GM23338 (cell line): Measurements from ENCODE around the gene MT1E. TPM values are rescaled to one million over a fixed set of nuclear protein-coding genes. Genes with fewer than 3 reads are reported as not detected.
"Not testable (repeated sequence)": the region's sequence is repeated elsewhere in the genome, so short reads cannot be mapped to it uniquely, and the experiment has no call there.

ENCODE experiments used
- ATAC-seq: fragments of 200-7000 bp; cut with Tn5 transposase; 3 replicates; pipeline ENCODE4 v1.9.1; 2020
- DNase-seq: peaks from one replicate; pipeline ENCODE4 v3.0.0-alpha.2; 2015; ENCODE audit warnings: low spot score
- H2AFZ ChIP-seq: fragments of 200-600 bp; sonication (generic); 2 replicates; pipeline ENCODE4 v1.8.0; 2016; ENCODE audit warnings: antibody characterized with exemption, mild to moderate bottlenecking, moderate library complexity
- H3F3A ChIP-seq: fragments of 200-600 bp; sonication (generic); replicated peaks from 2 replicates; pipeline ENCODE4 v1.8.0; 2017; ENCODE audit warnings: antibody characterized with exemption, mixed run types, low read depth
- H3K27ac ChIP-seq: fragments of 200-600 bp; sonication (generic); 2 replicates; pipeline ENCODE4 v1.6.1; 2016; ENCODE audit warnings: low read depth
- H3K27me3 ChIP-seq: fragments of 200-600 bp; sonication (generic); 2 replicates; pipeline ENCODE4 v1.8.0; 2016; ENCODE audit warnings: mild to moderate bottlenecking, mixed run types, moderate library complexity; ENCODE audit not compliant: insufficient read depth
- H3K36me3 ChIP-seq: fragments of 200-600 bp; sonication (generic); 2 replicates; pipeline ENCODE4 v1.8.0; 2016; ENCODE audit warnings: mild to moderate bottlenecking; ENCODE audit not compliant: insufficient read depth
- H3K4me1 ChIP-seq: fragments of 200-600 bp; sonication (generic); 2 replicates; pipeline ENCODE4 v1.8.0; 2016; ENCODE audit warnings: mild to moderate bottlenecking, moderate library complexity; ENCODE audit not compliant: insufficient read depth
- H3K4me2 ChIP-seq: fragments of 200-600 bp; sonication (generic); 2 replicates; pipeline ENCODE4 v1.7.1; 2017; ENCODE audit warnings: mixed run types
- H3K4me3 ChIP-seq: fragments of 200-600 bp; sonication (generic); 2 replicates; pipeline ENCODE4 v1.6.1; 2016; ENCODE audit warnings: mixed run types
- H3K79me2 ChIP-seq: fragments of 200-600 bp; sonication (generic); replicated peaks from 2 replicates; pipeline ENCODE4 v1.8.0; 2017; ENCODE audit warnings: mild to moderate bottlenecking; ENCODE audit not compliant: insufficient read depth
- H3K9me2 ChIP-seq: fragments of 200-600 bp; sonication (generic); 2 replicates; pipeline ENCODE4 v1.8.0; 2017; ENCODE audit not compliant: insufficient read depth
- H4K20me1 ChIP-seq: fragments of 200-600 bp; sonication (generic); replicated peaks from 2 replicates; pipeline ENCODE4 v1.8.0; 2017; ENCODE audit warnings: mild to moderate bottlenecking; ENCODE audit not compliant: insufficient read depth
- H3K27ac Mint-ChIP-seq: 2 replicates; pipeline ENCODE4 v1.8.0; 2020; ENCODE audit warnings: inconsistent platforms, mild to moderate bottlenecking, moderate library complexity, mixed read lengths
- H3K27me3 Mint-ChIP-seq: 3 replicates; pipeline ENCODE4 v1.8.0; 2022; ENCODE audit warnings: low read depth, mild to moderate bottlenecking, moderate library complexity, mixed read lengths, inconsistent platforms; ENCODE audit not compliant: insufficient read depth, poor library complexity
- H3K36me3 Mint-ChIP-seq: 3 replicates; pipeline ENCODE4 v1.8.0; 2021; ENCODE audit warnings: low read depth, mild to moderate bottlenecking, inconsistent platforms, moderate library complexity, mixed read lengths
- H3K4me1 Mint-ChIP-seq: 3 replicates; pipeline ENCODE4 v1.8.0; 2020; ENCODE audit warnings: mild to moderate bottlenecking, inconsistent platforms, mixed read lengths
- H3K4me3 Mint-ChIP-seq: 3 replicates; pipeline ENCODE4 v1.8.0; 2021; ENCODE audit warnings: moderate library complexity, mild to moderate bottlenecking, inconsistent platforms, mixed read lengths
- H3K9me3 Mint-ChIP-seq: 3 replicates; pipeline ENCODE4 v1.8.0; 2020; ENCODE audit warnings: moderate library complexity, mild to moderate bottlenecking, inconsistent platforms, mixed read lengths
- EZH2 ChIP-seq: fragments of 200-600 bp; sonication (generic); IDR thresholded peaks from one replicate; pipeline ENCODE4 v1.8.0; 2017; ENCODE audit warnings: antibody characterized with exemption, mild to moderate bottlenecking, low read depth; ENCODE audit not compliant: unreplicated experiment
- NANOG ChIP-seq: IDR thresholded peaks from 2 replicates; pipeline ENCODE4 v1.6.1; 2016; ENCODE audit warnings: antibody characterized with exemption, borderline replicate concordance
- POLR2AphosphoS5 ChIP-seq: IDR thresholded peaks from 2 replicates; pipeline ENCODE4 v1.6.1; 2016; ENCODE audit warnings: antibody characterized with exemption, low read depth
- STAT1 ChIP-seq: IDR thresholded peaks from one replicate; pipeline ENCODE4 v1.6.1; 2016; ENCODE audit warnings: antibody characterized with exemption; ENCODE audit not compliant: unreplicated experiment
- polyA plus RNA-seq: library from polyadenylated mRNA; unstranded; fragments of >200 nt; fragmentation: Nextera tagmentation; extraction: Ambion mirVana; gene quantifications from 2 replicates; pipeline ENCODE4 v1.2.1, GENCODE V29; 2016
- total RNA-seq: library from RNA; depleted of rRNA; stranded (reverse); fragments of >200 nt; shearing (Covaris generic); gene quantifications from 2 replicates; pipeline ENCODE4 v1.2.3, GENCODE V29; 2014; rRNA removed
- TF ChIP-seq, protein P1 (sequence below), 2 experiments: fragments of 200-600 bp in 1 of 2; sonication (generic) in 1 of 2; conservative IDR thresholded peaks; 2 replicates each; pipeline versions ENCODE4 v1.5.1 to v1.6.1; 2016 to 2017; ENCODE audit warnings: antibody characterized with exemption in 2 of 2, low read depth in 2 of 2, mild to moderate bottlenecking in 2 of 2, moderate library complexity in 1 of 2

The MT1E gene
- total and polyA plus RNA-seq, 2 experiments from 2014 or later, result 31.0 to 121 TPM

- Mint-ChIP-seq H3K9me3 (no peaks in the 10 kb centered on the region), H3K27me3 (peaks cover 67% of the 10 kb centered on the region), H3K27ac (peak overlapping the region; percentile 83), H3K36me3 (peaks cover 16% of the 10 kb centered on the region), H3K4me1 (peaks cover 45% of the 10 kb centered on the region), H3K4me3 (peak overlapping the region; percentile 36)
- Histone ChIP-seq H3K27me3 (peaks cover 49% of the 10 kb centered on the region), H3K4me3 (no peak overlapping the region; the same call in 1 of the 2 replicates), H4K20me1 (no peaks in the 10 kb centered on the region), H3K79me2 (no peaks in the 10 kb centered on the region), H2AFZ (no peak overlapping the region), H3K9me2 (no peaks in the 10 kb centered on the region), H3K4me1 (peaks cover 50% of the 10 kb centered on the region), H3K36me3 (no peaks in the 10 kb centered on the region), H3K4me2 (peak overlapping the region; percentile 93; the same call in 1 of the 2 replicates), H3F3A (peaks cover 12% of the 10 kb centered on the region), H3K27ac (peak overlapping the region; percentile 100)
- peak; percentile 66 for DNase-seq
- TF ChIP-seq STAT1, result no peak
- TF ChIP-seq, protein P1, sequence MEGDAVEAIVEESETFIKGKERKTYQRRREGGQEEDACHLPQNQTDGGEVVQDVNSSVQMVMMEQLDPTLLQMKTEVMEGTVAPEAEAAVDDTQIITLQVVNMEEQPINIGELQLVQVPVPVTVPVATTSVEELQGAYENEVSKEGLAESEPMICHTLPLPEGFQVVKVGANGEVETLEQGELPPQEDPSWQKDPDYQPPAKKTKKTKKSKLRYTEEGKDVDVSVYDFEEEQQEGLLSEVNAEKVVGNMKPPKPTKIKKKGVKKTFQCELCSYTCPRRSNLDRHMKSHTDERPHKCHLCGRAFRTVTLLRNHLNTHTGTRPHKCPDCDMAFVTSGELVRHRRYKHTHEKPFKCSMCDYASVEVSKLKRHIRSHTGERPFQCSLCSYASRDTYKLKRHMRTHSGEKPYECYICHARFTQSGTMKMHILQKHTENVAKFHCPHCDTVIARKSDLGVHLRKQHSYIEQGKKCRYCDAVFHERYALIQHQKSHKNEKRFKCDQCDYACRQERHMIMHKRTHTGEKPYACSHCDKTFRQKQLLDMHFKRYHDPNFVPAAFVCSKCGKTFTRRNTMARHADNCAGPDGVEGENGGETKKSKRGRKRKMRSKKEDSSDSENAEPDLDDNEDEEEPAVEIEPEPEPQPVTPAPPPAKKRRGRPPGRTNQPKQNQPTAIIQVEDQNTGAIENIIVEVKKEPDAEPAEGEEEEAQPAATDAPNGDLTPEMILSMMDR (conservative IDR thresholded peaks at IDR 0.05; ENCODE audit: low read depth in 2 of 2), result peak; percentile 71 to 75
- peak; percentile 11 for ATAC-seq
Measured at GRCh38 chr16:56673921-56674320, 48.3 kb downstream of the MT1E start.

DNA sequence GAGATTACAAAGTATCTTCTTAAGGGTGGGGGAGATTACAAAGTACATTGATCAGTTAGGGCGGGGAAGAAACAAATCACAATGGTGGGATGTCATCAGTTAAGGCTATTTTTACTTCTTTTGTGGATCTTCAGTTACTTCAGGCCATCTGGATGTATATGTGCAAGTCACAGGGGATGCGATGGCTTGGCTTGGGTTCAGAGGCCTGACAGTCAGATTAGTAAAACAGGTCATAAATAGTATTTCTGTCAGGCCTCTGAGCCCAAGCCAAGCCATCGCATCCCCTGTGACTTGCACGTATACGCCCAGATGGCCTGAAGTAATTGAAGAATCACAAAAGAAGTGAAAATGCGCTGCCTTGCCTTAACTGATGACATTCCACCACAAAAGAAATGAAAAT lies 49.0 kb downstream of the MT1E start:
- Histone ChIP-seq H3F3A (peaks cover 12% of the 10 kb centered on the region), H3K4me1 (peaks cover 45% of the 10 kb centered on the region), H3K27ac (peak overlapping the region; percentile 100), H3K4me2 (peak overlapping the region; percentile 93), H3K4me3 (peak overlapping the region; percentile 73; the same call in 1 of the 2 replicates), H3K27me3 (peaks cover 43% of the 10 kb centered on the region)
- peak; percentile 21 for DNase-seq
- Mint-ChIP-seq H3K36me3 (peaks cover 16% of the 10 kb centered on the region), H3K27me3 (peaks cover 61% of the 10 kb centered on the region), H3K4me3 (peak overlapping the region; percentile 73), H3K27ac (peak overlapping the region; percentile 85), H3K4me1 (peaks cover 42% of the 10 kb centered on the region)
- H4K20me1 ChIP-seq, H2AFZ ChIP-seq, H3K9me2 ChIP-seq, H3K79me2 ChIP-seq, H3K9me3 Mint-ChIP-seq, H3K36me3 ChIP-seq, ATAC-seq: not testable (repeated sequence)
- peak; percentile 54; the same call in 1 of the 2 replicates for TF ChIP-seq NANOG

DNA sequence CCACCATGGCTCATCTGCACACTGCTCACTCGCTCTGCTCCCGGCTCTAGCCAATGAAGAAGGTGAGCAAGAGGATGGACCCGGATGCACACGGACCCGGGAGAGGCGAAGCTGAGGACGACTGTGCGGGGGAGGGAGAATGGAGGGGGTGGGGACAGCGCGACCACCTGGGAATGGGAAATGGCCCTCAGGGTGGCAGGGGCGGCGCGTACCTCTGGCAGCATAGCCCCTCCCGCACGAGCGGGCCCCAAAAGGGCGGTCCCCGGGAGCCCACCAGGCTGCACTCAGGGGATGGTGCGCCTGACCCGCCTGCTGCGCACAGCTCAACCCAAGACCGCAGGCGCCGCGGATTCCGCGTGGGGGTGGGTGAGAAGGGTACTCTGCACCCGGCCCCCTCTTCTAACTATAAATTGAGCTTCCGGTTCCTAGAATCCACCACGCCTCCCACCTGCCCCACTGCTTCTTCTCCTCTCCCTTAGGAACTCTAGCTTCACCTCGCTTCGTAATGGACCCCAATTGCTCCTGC lies 50.2 kb downstream of the MT1E start:
- H3K4me3 Mint-ChIP-seq, result peak overlapping the region; percentile 73
- DNase-seq (peak; percentile 78), ATAC-seq (peak; percentile 82)
- H3K27me3 Mint-ChIP-seq, result peaks cover 50% of the 10 kb centered on the region
- H3K4me1 Mint-ChIP-seq, result peaks cover 38% of the 10 kb centered on the region
- TF ChIP-seq POLR2AphosphoS5, result peak; percentile 61
- TF ChIP-seq EZH2, result no peak
- peaks cover 37% of the 10 kb centered on the region for H3K27me3 ChIP-seq
- H3F3A ChIP-seq, result peaks cover 7% of the 10 kb centered on the region
- H3K4me3 ChIP-seq, result peak overlapping the region; percentile 73
- H3K9me3 Mint-ChIP-seq, result no peaks in the 10 kb centered on the region
- H3K9me2 ChIP-seq, result no peaks in the 10 kb centered on the region
- peaks cover 36% of the 10 kb centered on the region for H3K4me1 ChIP-seq
- no peaks in the 10 kb centered on the region for H3K79me2 ChIP-seq
- H3K27ac Mint-ChIP-seq, result peak overlapping the region; percentile 85
- H3K4me2 ChIP-seq, result peak overlapping the region; percentile 93
- no peaks in the 10 kb centered on the region for H4K20me1 ChIP-seq
- no peaks in the 10 kb centered on the region for H3K36me3 ChIP-seq
- H2AFZ ChIP-seq, result peak overlapping the region; percentile 73
- H3K27ac ChIP-seq, result peak overlapping the region; percentile 100
- peaks cover 6% of the 10 kb centered on the region for H3K36me3 Mint-ChIP-seq

Other genes starting within 250 kb of the MT1E start
- 41.1 and 52.9 TPM in 2 replicates for gene AMFR, start 200.2 kb upstream of the MT1E start, total RNA-seq
- gene AMFR, start 200.2 kb upstream of the MT1E start, polyA plus RNA-seq, result 9.0 and 10.7 TPM in 2 replicates
- gene NUDT21, start 174.4 kb upstream of the MT1E start, total RNA-seq, result 132 and 151 TPM in 2 replicates
- gene NUDT21, start 174.4 kb upstream of the MT1E start, polyA plus RNA-seq, result 81.5 and 83.4 TPM in 2 replicates
- gene OGFOD1, start 174.2 kb upstream of the MT1E start, total RNA-seq, result 60.0 and 76.3 TPM in 2 replicates
- gene OGFOD1, start 174.2 kb upstream of the MT1E start, polyA plus RNA-seq, result 63.9 and 74.5 TPM in 2 replicates
- gene BBS2, start 105.8 kb upstream of the MT1E start, total RNA-seq, result 19.7 and 25.2 TPM in 2 replicates
- gene BBS2, start 105.8 kb upstream of the MT1E start, polyA plus RNA-seq, result 11.4 and 13.7 TPM in 2 replicates
- not detected in 2 replicates for gene MT4, start 60.7 kb upstream of the MT1E start, total RNA-seq
- gene MT4, start 60.7 kb upstream of the MT1E start, polyA plus RNA-seq, result not detected in 2 replicates
- not detected in 2 replicates for gene MT3, start 36.3 kb upstream of the MT1E start, total RNA-seq
- not detected in 2 replicates for gene MT3, start 36.3 kb upstream of the MT1E start, polyA plus RNA-seq
- gene MT2A, start 17.2 kb upstream of the MT1E start, total RNA-seq, result 8.9 and 13.9 TPM in 2 replicates
- gene MT2A, start 17.2 kb upstream of the MT1E start, polyA plus RNA-seq, result 243 and 267 TPM in 2 replicates
- gene MT1M, start 6.9 kb downstream of the MT1E start, total RNA-seq, result 1.1 TPM in 1 of 2 replicates, not detected in the other
- 4.7 and 6.1 TPM in 2 replicates for gene MT1M, start 6.9 kb downstream of the MT1E start, polyA plus RNA-seq
- not detected in 2 replicates for gene MT1A, start 12.9 kb downstream of the MT1E start, total RNA-seq
- gene MT1A, start 12.9 kb downstream of the MT1E start, polyA plus RNA-seq, result 1.6 and 2.5 TPM in 2 replicates
- not detected in 2 replicates for gene MT1B, start 26.1 kb downstream of the MT1E start, total RNA-seq
- gene MT1B, start 26.1 kb downstream of the MT1E start, polyA plus RNA-seq, result not detected in 2 replicates
- gene MT1F, start 32.2 kb downstream of the MT1E start, total RNA-seq, result 7.3 and 7.4 TPM in 2 replicates
- gene MT1F, start 32.2 kb downstream of the MT1E start, polyA plus RNA-seq, result 107 and 118 TPM in 2 replicates
- gene MT1G, start 42.3 kb downstream of the MT1E start, total RNA-seq, result 176 and 184 TPM in 2 replicates
- gene MT1G, start 42.3 kb downstream of the MT1E start, polyA plus RNA-seq, result 1,014 and 1,104 TPM in 2 replicates
- 52.3 and 54.5 TPM in 2 replicates for gene MT1H, start 44.0 kb downstream of the MT1E start, total RNA-seq
- 425 and 442 TPM in 2 replicates for gene MT1H, start 44.0 kb downstream of the MT1E start, polyA plus RNA-seq
- 187 and 293 TPM in 2 replicates for gene MT1X, start 56.7 kb downstream of the MT1E start, total RNA-seq
- gene MT1X, start 56.7 kb downstream of the MT1E start, polyA plus RNA-seq, result 942 and 1,099 TPM in 2 replicates
- 166 and 187 TPM in 2 replicates for gene NUP93, start 104.3 kb downstream of the MT1E start, total RNA-seq
- 139 and 144 TPM in 2 replicates for gene NUP93, start 104.3 kb downstream of the MT1E start, polyA plus RNA-seq
- gene SLC12A3, start 239.4 kb downstream of the MT1E start, total RNA-seq, result not detected in 2 replicates
- gene SLC12A3, start 239.4 kb downstream of the MT1E start, polyA plus RNA-seq, result not detected in 2 replicates